ENCODE measurements around the gene AKR7A2.

DNA sequence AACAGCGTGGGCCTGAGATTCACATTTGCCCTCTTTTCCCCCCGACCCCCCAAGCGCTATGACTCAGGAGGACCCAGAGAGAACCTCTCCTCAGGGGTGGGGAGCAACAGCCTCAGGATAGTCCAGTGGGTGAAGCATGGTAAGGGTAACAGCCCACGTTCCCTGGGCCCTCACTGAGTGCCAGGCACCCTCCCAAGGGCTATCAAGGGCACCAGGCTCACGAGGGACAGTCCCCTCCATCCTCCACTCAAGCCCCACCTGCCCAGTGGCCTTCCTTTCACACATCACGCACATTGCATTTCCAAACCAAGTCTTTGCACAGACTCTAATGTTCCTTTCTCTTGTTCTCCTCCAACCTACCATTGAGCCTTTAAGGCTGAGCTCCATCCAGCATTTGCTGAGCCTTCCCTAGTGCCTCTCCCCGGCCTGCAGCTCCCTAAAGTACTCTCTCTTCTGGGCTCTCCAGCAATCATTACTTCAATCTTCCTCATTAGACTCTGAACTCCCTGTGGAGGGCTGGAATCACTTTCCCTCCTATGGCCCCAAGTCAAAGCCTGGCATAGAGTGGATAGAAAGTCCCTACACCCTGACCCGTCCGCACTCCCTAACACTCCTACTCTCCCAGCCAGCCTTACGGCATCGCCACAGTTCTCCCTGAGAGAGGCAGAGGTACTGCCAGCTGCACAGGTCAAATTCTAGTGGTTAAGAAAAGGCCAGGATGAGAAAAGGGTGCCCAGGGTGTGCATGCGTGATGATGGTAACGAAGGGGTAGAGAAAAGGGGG, 1.0 kb downstream of the AKR7A2 start:
- TF ChIP-seq CTCF (IDR thresholded peaks at IDR 0.05) (no peak), POLR2A (IDR thresholded peaks at IDR 0.05) (no peak)
